SU-DHL-6 (cell line): ENCODE measurements around the gene EPB41L2.

Experiments used
- H2AFZ ChIP-seq: fragments of 200-600 bp; sonication (generic); 2 replicates; pipeline ENCODE4 v1.6.1; 2014; ENCODE audit warnings: low read depth, mild to moderate bottlenecking, moderate library complexity, mixed read lengths, antibody characterized with exemption, low read length; ENCODE audit not compliant: severe bottlenecking
- H3F3A ChIP-seq: fragments of 200-600 bp; shearing (Covaris generic); 2 replicates; pipeline ENCODE4 v1.6.0; 2016; ENCODE audit warnings: antibody characterized with exemption, mild to moderate bottlenecking; ENCODE audit not compliant: insufficient read depth
- H3K27ac ChIP-seq: fragments of 200-600 bp; sonication (generic); 2 replicates; pipeline ENCODE4 v1.5.1; 2016; ENCODE audit warnings: low read depth, mild to moderate bottlenecking, low read length, moderate library complexity, mixed read lengths
- H3K27me3 ChIP-seq: fragments of 200-600 bp; sonication (generic), shearing (Covaris generic); 2 replicates; pipeline ENCODE4 v1.6.0; 2014; ENCODE audit warnings: mild to moderate bottlenecking, low read length
- H3K36me3 ChIP-seq: fragments of 200-600 bp; sonication (generic); 2 replicates; pipeline ENCODE4 v1.6.1; 2014; ENCODE audit warnings: mild to moderate bottlenecking, low read length, mixed read lengths
- H3K4me2 ChIP-seq: fragments of 300-600, 200-600 bp; shearing (Covaris generic), sonication (generic); 2 replicates; pipeline ENCODE4 v1.6.0; 2014; ENCODE audit warnings: low read length, low read depth, mild to moderate bottlenecking; ENCODE audit not compliant: poor library complexity, severe bottlenecking
- H3K4me3 ChIP-seq: fragments of 200-600 bp; sonication (generic); 2 replicates; pipeline ENCODE4 v1.5.1; 2014; ENCODE audit warnings: antibody characterized with exemption, low read length, mild to moderate bottlenecking, mixed read lengths; ENCODE audit not compliant: insufficient read depth, poor library complexity, severe bottlenecking
- H3K79me2 ChIP-seq: fragments of 200-600 bp; sonication (generic); 2 replicates; pipeline ENCODE4 v1.6.1; 2014; ENCODE audit warnings: mild to moderate bottlenecking, low read length, moderate library complexity; ENCODE audit not compliant: insufficient read depth
- H3K9ac ChIP-seq: fragments of 200-600 bp; sonication (generic); 2 replicates; pipeline ENCODE4 v1.7.0; 2014; ENCODE audit warnings: mild to moderate bottlenecking, low read length
- H3K9me2 ChIP-seq: fragments of 200-600 bp; sonication (generic); replicated peaks from 2 replicates; pipeline ENCODE4 v1.6.1; 2014; ENCODE audit warnings: low read length; ENCODE audit not compliant: insufficient read depth
- H3K9me3 ChIP-seq: fragments of 200-600 bp; sonication (generic); 2 replicates; pipeline ENCODE4 v1.6.1; 2014; ENCODE audit warnings: low read length, mixed read lengths; ENCODE audit not compliant: insufficient read depth
- H4K20me1 ChIP-seq: fragments of 200-600 bp; sonication (generic); 2 replicates; pipeline ENCODE4 v1.6.1; 2014; ENCODE audit warnings: low read depth, mild to moderate bottlenecking, antibody characterized with exemption, low read length, moderate library complexity, mixed read lengths
- EZH2phosphoT487 ChIP-seq: fragments of 200-600 bp; sonication (generic), shearing (Covaris generic); conservative IDR thresholded peaks from 2 replicates; pipeline ENCODE4 v1.6.1; 2018; ENCODE audit warnings: mild to moderate bottlenecking, antibody characterized with exemption, low read length, moderate library complexity, mixed read lengths
- TF ChIP-seq, protein P1 (sequence below): fragments of 200-600 bp; sonication (generic); IDR thresholded peaks from one replicate; pipeline ENCODE4 v1.5.1; 2017; ENCODE audit warnings: antibody characterized with exemption, mild to moderate bottlenecking, low read length, moderate library complexity; ENCODE audit not compliant: insufficient read depth, poor library complexity, severe bottlenecking

The EPB41L2 gene

GRCh38 chr6:131004387-131004755 is 58.7 kb downstream of the EPB41L2 start:
- H3K4me2 ChIP-seq, result no peak overlapping the region
- H3K4me3 ChIP-seq, result no peak overlapping the region
- no peak overlapping the region for H2AFZ ChIP-seq
- no peaks in the 10 kb centered on the region for H3K9me2 ChIP-seq
- no peak overlapping the region for H3K9ac ChIP-seq
- no peaks in the 10 kb centered on the region for H3K79me2 ChIP-seq
- TF ChIP-seq, protein P1, sequence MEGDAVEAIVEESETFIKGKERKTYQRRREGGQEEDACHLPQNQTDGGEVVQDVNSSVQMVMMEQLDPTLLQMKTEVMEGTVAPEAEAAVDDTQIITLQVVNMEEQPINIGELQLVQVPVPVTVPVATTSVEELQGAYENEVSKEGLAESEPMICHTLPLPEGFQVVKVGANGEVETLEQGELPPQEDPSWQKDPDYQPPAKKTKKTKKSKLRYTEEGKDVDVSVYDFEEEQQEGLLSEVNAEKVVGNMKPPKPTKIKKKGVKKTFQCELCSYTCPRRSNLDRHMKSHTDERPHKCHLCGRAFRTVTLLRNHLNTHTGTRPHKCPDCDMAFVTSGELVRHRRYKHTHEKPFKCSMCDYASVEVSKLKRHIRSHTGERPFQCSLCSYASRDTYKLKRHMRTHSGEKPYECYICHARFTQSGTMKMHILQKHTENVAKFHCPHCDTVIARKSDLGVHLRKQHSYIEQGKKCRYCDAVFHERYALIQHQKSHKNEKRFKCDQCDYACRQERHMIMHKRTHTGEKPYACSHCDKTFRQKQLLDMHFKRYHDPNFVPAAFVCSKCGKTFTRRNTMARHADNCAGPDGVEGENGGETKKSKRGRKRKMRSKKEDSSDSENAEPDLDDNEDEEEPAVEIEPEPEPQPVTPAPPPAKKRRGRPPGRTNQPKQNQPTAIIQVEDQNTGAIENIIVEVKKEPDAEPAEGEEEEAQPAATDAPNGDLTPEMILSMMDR, result no peak
- TF ChIP-seq EZH2phosphoT487, result no peak
- no peaks in the 10 kb centered on the region; the same call in 1 of the 2 replicates for H3K9me3 ChIP-seq
- no peak overlapping the region for H3K27ac ChIP-seq
- no peaks in the 10 kb centered on the region for H3F3A ChIP-seq
- H3K27me3 ChIP-seq, result no peaks in the 10 kb centered on the region
- H3K36me3 ChIP-seq, result no peaks in the 10 kb centered on the region
- 0 out of 2 replicates have a peak, but pooled peaks cover 3% of the 10 kb centered on the region for H4K20me1 ChIP-seq

- Histone ChIP-seq H3K27ac (no peak overlapping the region), H3K79me2 (no peaks in the 10 kb centered on the region)
- TF ChIP-seq EZH2phosphoT487, result no peak
- TF ChIP-seq, protein P1, result no peak
Measured at GRCh38 chr6:131003488-131004386, 59.3 kb downstream of the EPB41L2 start.

DNA sequence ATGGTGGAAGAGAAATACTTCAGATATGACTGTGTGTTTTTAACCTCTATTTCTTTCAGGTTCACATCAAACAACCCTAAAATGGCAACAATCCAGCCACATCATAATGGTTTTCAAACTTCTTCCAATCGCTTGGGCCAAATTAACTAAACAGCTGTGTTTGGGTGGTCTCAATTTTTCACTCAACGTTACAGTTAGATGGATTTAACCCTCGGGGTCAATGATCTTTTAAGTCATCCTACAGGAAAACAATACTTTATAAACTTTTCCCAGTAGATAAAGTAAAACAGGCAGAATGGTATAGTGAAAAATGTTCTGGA is 60.4 kb downstream of the EPB41L2 start:
- no peak overlapping the region for H3K9ac ChIP-seq
- TF ChIP-seq EZH2phosphoT487, result no peak
- TF ChIP-seq, protein P1, result no peak
- no peak overlapping the region for H3K27ac ChIP-seq
- no peaks in the 10 kb centered on the region for H3K27me3 ChIP-seq
- no peaks in the 10 kb centered on the region; the same call in 1 of the 2 replicates for H3K9me3 ChIP-seq
- no peak overlapping the region for H2AFZ ChIP-seq
- H3F3A ChIP-seq, result no peaks in the 10 kb centered on the region
- no peak overlapping the region for H3K4me2 ChIP-seq
- H3K9me2 ChIP-seq, result no peaks in the 10 kb centered on the region
- no peak overlapping the region for H3K4me3 ChIP-seq
- no peaks in the 10 kb centered on the region for H3K79me2 ChIP-seq
- H4K20me1 ChIP-seq, result 0 out of 2 replicates have a peak, but pooled peaks cover 3% of the 10 kb centered on the region
- H3K36me3 ChIP-seq, result no peaks in the 10 kb centered on the region

More at GRCh38 chr6:131003488-131004386, 59.3 kb downstream of the EPB41L2 start:
- Histone ChIP-seq H4K20me1 (0 out of 2 replicates have a peak, but pooled peaks cover 3% of the 10 kb centered on the region), H3K36me3 (no peaks in the 10 kb centered on the region), H3K27me3 (no peaks in the 10 kb centered on the region), H3K4me3 (no peak overlapping the region), H2AFZ (no peak overlapping the region), H3K9me2 (no peaks in the 10 kb centered on the region), H3K9me3 (no peaks in the 10 kb centered on the region; the same call in 1 of the 2 replicates), H3F3A (no peaks in the 10 kb centered on the region), H3K9ac (no peak overlapping the region), H3K4me2 (no peak overlapping the region)
